ENCODE results near the gene SPHKAP. TPM values are rescaled to one million over a fixed set of nuclear protein-coding genes. Genes with fewer than 3 reads are reported as not detected.
A peak's percentile ranks its signal among the peaks of the same experiment; 100 is the strongest.

The SPHKAP gene, protein sequence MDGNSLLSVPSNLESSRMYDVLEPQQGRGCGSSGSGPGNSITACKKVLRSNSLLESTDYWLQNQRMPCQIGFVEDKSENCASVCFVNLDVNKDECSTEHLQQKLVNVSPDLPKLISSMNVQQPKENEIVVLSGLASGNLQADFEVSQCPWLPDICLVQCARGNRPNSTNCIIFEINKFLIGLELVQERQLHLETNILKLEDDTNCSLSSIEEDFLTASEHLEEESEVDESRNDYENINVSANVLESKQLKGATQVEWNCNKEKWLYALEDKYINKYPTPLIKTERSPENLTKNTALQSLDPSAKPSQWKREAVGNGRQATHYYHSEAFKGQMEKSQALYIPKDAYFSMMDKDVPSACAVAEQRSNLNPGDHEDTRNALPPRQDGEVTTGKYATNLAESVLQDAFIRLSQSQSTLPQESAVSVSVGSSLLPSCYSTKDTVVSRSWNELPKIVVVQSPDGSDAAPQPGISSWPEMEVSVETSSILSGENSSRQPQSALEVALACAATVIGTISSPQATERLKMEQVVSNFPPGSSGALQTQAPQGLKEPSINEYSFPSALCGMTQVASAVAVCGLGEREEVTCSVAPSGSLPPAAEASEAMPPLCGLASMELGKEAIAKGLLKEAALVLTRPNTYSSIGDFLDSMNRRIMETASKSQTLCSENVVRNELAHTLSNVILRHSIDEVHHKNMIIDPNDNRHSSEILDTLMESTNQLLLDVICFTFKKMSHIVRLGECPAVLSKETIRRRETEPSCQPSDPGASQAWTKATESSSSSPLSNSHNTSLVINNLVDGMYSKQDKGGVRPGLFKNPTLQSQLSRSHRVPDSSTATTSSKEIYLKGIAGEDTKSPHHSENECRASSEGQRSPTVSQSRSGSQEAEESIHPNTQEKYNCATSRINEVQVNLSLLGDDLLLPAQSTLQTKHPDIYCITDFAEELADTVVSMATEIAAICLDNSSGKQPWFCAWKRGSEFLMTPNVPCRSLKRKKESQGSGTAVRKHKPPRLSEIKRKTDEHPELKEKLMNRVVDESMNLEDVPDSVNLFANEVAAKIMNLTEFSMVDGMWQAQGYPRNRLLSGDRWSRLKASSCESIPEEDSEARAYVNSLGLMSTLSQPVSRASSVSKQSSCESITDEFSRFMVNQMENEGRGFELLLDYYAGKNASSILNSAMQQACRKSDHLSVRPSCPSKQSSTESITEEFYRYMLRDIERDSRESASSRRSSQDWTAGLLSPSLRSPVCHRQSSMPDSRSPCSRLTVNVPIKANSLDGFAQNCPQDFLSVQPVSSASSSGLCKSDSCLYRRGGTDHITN (N-terminal part only)
- not detected in 2 replicates for total RNA-seq (2016; rRNA removed; fragmentation: Illumina TruSeq; extraction: Trizol)
- not detected in 2 replicates for total RNA-seq (2016; cell fraction: cytosol; rRNA removed; fragmentation: Illumina TruSeq; extraction: Trizol; ENCODE audit: low read depth)
- total RNA-seq (2016; cell fraction: insoluble cytoplasmic fraction; rRNA removed; fragmentation: Illumina TruSeq; extraction: Trizol): not detected in 2 replicates
- not detected in 2 replicates for total RNA-seq (2016; cell fraction: membrane; rRNA removed; fragmentation: Illumina TruSeq; extraction: Trizol)
- not detected in 2 replicates for total RNA-seq (2016; cell fraction: nucleus; rRNA removed; fragmentation: Illumina TruSeq; extraction: Trizol)
- polyA plus RNA-seq (2011; rRNA removed): not detected in 2 replicates
- polyA plus RNA-seq (2011; cell fraction: cytosol; rRNA removed): not detected in 2 replicates
- not detected in 2 replicates for polyA plus RNA-seq (2011; cell fraction: nucleus; rRNA removed)
- not detected in 2 replicates for polyA plus RNA-seq (2012)
- polyA plus RNA-seq (2016; cell fraction: cytosol; fragmentation: Illumina TruSeq; extraction: Trizol; ENCODE audit: low read depth): not detected in 2 replicates
- not detected in 2 replicates for polyA plus RNA-seq (2016; cell fraction: insoluble cytoplasmic fraction; fragmentation: Illumina TruSeq; extraction: Trizol; ENCODE audit: low read depth)
- not detected in 2 replicates for polyA plus RNA-seq (2016; cell fraction: membrane; fragmentation: Illumina TruSeq; extraction: Trizol; ENCODE audit: low read depth)
- polyA plus RNA-seq (2016; cell fraction: nucleus; fragmentation: Illumina TruSeq; extraction: Trizol; ENCODE audit: insufficient read depth, low read depth): not detected in 2 replicates
- not detected in 2 replicates for polyA minus RNA-seq (2011; rRNA and poly(A)+ RNA removed; ENCODE audit: low replicate concordance)
- not detected in 2 replicates for polyA minus RNA-seq (2011; cell fraction: cytosol; rRNA and poly(A)+ RNA removed)
- not detected in 2 replicates for polyA minus RNA-seq (2011; cell fraction: nucleus; rRNA and poly(A)+ RNA removed)
- Bru-seq, nascent RNA: not detected
- percentile 0 among the genes with signal in this experiment for BruChase-seq, experiment 1, labeled RNA remaining after a 6-hour chase
- BruChase-seq, experiment 2, labeled RNA remaining after a 2-hour chase: percentile 0 among the genes with signal in this experiment
- long read RNA-seq, experiment 1: 0 reads
- long read RNA-seq, experiment 2: 0 reads

DNA sequence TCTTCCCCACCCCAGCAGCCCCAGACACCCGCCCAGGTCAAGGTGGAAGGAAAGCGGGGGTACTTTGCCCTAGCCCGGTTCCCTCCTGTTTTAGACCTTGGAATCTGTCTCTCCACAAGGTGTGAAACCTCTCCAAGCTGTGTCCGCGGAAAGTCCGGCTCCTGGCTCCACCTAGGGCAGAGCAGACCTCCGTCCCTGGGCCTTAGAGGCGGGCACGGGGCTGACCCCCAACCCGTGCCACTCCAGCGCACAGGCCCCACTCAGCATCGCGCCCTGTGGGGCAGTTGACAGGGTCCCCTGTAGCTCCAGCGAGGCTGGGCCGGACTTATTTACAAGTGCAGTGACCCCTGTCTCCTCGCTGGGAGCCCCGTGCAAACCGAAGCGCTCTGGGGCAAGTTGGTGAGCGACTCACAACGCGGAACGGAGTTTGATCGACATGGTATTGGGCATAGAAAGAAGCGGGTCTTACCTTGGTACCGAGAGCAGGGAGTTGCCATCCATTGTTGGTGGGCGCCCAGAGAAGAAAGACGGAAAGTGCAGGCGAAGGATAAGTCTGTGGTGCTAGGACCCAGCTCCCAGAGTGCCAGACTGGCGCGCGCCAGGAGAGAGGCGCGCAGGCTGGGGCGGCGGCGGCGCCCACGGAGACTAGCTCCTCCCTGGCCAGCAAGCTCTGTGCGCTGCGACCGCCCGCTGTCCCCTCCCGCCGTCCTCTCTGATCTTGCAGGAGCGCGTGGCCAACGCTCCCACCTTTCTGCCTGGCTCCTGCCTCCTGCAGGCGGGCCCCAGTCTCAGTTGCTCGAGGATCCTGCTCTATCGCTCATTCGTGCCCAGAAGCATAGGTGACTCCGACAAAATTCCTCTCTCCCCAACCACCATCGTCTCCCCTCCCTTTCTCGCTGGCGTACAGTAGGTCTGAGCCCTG is at the start of gene SPHKAP:
Gene SPHKAP, minus strand, starts transcription at position 590 of the 922 bp plus-strand sequence. Its CDS starts 89 bp downstream, at position 501.
- Histone ChIP-seq H3K4me2 (ENCODE audit: low read depth, low read length) (no peak within 1 kb of the TSS), H3K9ac (ENCODE audit: insufficient read depth, low read depth, low read length) (no peak within 1 kb of the TSS), H4K20me1 (ENCODE audit: insufficient read depth, low read length) (no peaks in the 10 kb centered on the region), H3K9me3 (ENCODE audit: low read length) (no peaks in the 10 kb centered on the region), H2AFZ (ENCODE audit: low read length) (no peak within 1 kb of the TSS), H3K4me1 (ENCODE audit: insufficient read depth, low read length) (no peaks in the 10 kb centered on the region), H3K79me2 (ENCODE audit: insufficient read depth, low read length) (no peaks in the 10 kb centered on the region), H3K27ac (ENCODE audit: extremely low read length, insufficient read depth, low read length) (no peak within 1 kb of the TSS), H3K4me3 (replicated peaks in 1 of 3; ENCODE audit: insufficient read depth in 1 of 3, low read depth in 2 of 3, low read length in 3 of 3) (no peak within 1 kb of the TSS), H3K27me3 (ENCODE audit: control insufficient read depth in 1 of 2, insufficient read depth in 2 of 2, low read length in 2 of 2) (peaks cover 0 to 1% of the 10 kb centered on the region in 2 experiments; a peak in 1 of 5 replicates), H3K36me3 (replicated peaks in 1 of 2; ENCODE audit: control insufficient read depth in 1 of 2, insufficient read depth in 2 of 2, low read length in 2 of 2) (no peaks in the 10 kb centered on the region)
- intact Hi-C loops (cut with micrococcal nuclease; ENCODE audit: unreplicated experiment) (no loop called here), in situ Hi-C loops (cut with HindIII; ENCODE audit: extremely low pct_ligation_motif_present, low pct_unique_long_range_greater_than_20kb) (no loop called here)
- DNase-seq (ENCODE audit: low spot score) (no peak), ATAC-seq (peak; percentile 31; the same call in 2 of the 3 replicates), FAIRE-seq (no peak)
- ChIA-PET CTCF (ENCODE audit: low intra/inter-chr PET ratio, low total read pairs) (no interaction called here), POLR2A (no interaction called here)
- BruUV-seq (replicated peaks): no TSS peak
- 63% methylated on average over 46 of the region's 56 CpGs for WGBS (ENCODE audit: low lambda C conversion rate)
- TF ChIP-seq KLF16 (CRISPR knock-in tag; IDR thresholded peaks at IDR 0.05) (no peak), HMG20B (CRISPR knock-in tag; conservative IDR thresholded peaks at IDR 0.05) (no peak), ZZZ3 (CRISPR knock-in tag; IDR thresholded peaks at IDR 0.05; ENCODE audit: borderline replicate concordance) (no peak), ZNF564 (CRISPR knock-in tag; IDR thresholded peaks at IDR 0.05) (no peak), ZNF138 (CRISPR knock-in tag; IDR thresholded peaks at IDR 0.05; ENCODE audit: low read depth) (no peak), DPF2 (CRISPR knock-in tag; IDR thresholded peaks at IDR 0.05; ENCODE audit: borderline replicate concordance, low read depth) (no peak), ATRX (CRISPR knock-in tag; IDR thresholded peaks at IDR 0.05; ENCODE audit: borderline replicate concordance) (no peak)
- TF ChIP-seq, protein P1, sequence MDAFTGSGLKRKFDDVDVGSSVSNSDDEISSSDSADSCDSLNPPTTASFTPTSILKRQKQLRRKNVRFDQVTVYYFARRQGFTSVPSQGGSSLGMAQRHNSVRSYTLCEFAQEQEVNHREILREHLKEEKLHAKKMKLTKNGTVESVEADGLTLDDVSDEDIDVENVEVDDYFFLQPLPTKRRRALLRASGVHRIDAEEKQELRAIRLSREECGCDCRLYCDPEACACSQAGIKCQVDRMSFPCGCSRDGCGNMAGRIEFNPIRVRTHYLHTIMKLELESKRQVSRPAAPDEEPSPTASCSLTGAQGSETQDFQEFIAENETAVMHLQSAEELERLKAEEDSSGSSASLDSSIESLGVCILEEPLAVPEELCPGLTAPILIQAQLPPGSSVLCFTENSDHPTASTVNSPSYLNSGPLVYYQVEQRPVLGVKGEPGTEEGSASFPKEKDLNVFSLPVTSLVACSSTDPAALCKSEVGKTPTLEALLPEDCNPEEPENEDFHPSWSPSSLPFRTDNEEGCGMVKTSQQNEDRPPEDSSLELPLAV (CRISPR knock-in tag; conservative IDR thresholded peaks at IDR 0.05; ENCODE audit: low read depth): no peak
- TF ChIP-seq, protein P2, sequence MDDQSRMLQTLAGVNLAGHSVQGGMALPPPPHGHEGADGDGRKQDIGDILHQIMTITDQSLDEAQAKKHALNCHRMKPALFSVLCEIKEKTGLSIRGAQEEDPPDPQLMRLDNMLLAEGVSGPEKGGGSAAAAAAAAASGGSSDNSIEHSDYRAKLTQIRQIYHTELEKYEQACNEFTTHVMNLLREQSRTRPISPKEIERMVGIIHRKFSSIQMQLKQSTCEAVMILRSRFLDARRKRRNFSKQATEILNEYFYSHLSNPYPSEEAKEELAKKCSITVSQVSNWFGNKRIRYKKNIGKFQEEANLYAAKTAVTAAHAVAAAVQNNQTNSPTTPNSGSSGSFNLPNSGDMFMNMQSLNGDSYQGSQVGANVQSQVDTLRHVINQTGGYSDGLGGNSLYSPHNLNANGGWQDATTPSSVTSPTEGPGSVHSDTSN (CRISPR knock-in tag; IDR thresholded peaks at IDR 0.05; ENCODE audit: borderline replicate concordance): no peak
